HCT116 (cell line): Measurements from ENCODE around the gene MOG. TPM values are rescaled to one million over a fixed set of nuclear protein-coding genes. Genes with fewer than 3 reads are reported as not detected.

Source experiments
- ATAC-seq: fragments of 200-7000 bp; cut with Tn5 transposase; 2 replicates; pipeline ENCODE4 v1.9.1; 2020; ENCODE audit warnings: mild to moderate bottlenecking, moderate library complexity
- BruUV-seq: library from RNA; stranded (reverse); fragments of 400-500 nt; replicated peaks from 2 replicates; lab custom pipeline; 2021; lab: Mats Ljungman, UMichigan
- CTCF ChIA-PET: fragments of 300-600 bp; sonication (Branson Sonifier 250); formaldehyde crosslinking; loops from one replicate; lab custom pipeline; 2021; ENCODE audit warnings: antibody characterized with exemption; lab: Charles Lee
- POLR2A ChIA-PET: fragments of 300-600, 350-600 bp; sonication (Branson Sonifier 250); formaldehyde crosslinking; loops from one replicate; lab custom pipeline; 2021; ENCODE audit warnings: antibody characterized with exemption; lab: Charles Lee
- RAD21 ChIA-PET, 2 experiments: fragments of 300-600 bp; sonication (Branson Sonifier 250); formaldehyde crosslinking; loops; one replicate each; lab custom pipeline; 2023; ENCODE audit warnings: low total read pairs in 2 of 2; ENCODE audit not compliant: uncharacterized antibody in 2 of 2, unreplicated experiment in 2 of 2, low non-redundant PET in 1 of 2; lab: Charles Lee
- DNase-seq: peaks from one replicate; pipeline ENCODE4 v3.0.0-alpha.2; 2010; ENCODE audit warnings: low read depth, low spot score
- H2AFZ ChIP-seq: fragments of 200-600 bp; shearing (Covaris generic), sonication (generic); 2 replicates; pipeline ENCODE4 v1.6.1; 2017; ENCODE audit warnings: low read depth, mixed run types, mixed read lengths, antibody characterized with exemption, low read length; ENCODE audit not compliant: poor library complexity, severe bottlenecking
- H3K27ac ChIP-seq: 2 replicates; pipeline ENCODE4 v1.5.1; 2012; ENCODE audit warnings: low read depth, low read length
- H3K27me3 ChIP-seq: fragments of 200-600 bp; sonication (generic); 2 replicates; pipeline ENCODE4 v1.6.1; 2016; ENCODE audit warnings: mixed run types, low read length, mixed read lengths; ENCODE audit not compliant: insufficient read depth
- H3K36me3 ChIP-seq, 2 experiments: fragments of 200-500 bp in 1 of 2; fragments of 200-600 bp in 1 of 2; sonication (Bioruptor generic) in 1 of 2; sonication (generic) in 1 of 2; 2 replicates each; pipeline versions ENCODE4 v1.5.1 to v1.6.1; 2014 to 2016; ENCODE audit warnings: low read length in 2 of 2, inconsistent platforms in 1 of 2, mixed read lengths in 1 of 2, mixed run types in 1 of 2; ENCODE audit not compliant: insufficient read depth in 2 of 2, control insufficient read depth in 1 of 2
- H3K4me1 ChIP-seq, 2 experiments: fragments of 200-600 bp in 1 of 2; sonication (generic) in 1 of 2; 2 replicates each; pipeline versions ENCODE4 v1.5.1 to v1.6.1; 2012 to 2017; ENCODE audit warnings: low read length in 2 of 2, inconsistent platforms in 1 of 2, mild to moderate bottlenecking in 1 of 2, mixed read lengths in 1 of 2, mixed run types in 1 of 2, moderate library complexity in 1 of 2; ENCODE audit not compliant: insufficient read depth in 2 of 2, control insufficient read depth in 1 of 2
- H3K4me2 ChIP-seq: fragments of 200-600 bp; sonication (generic); 2 replicates; pipeline ENCODE4 v1.6.1; 2017; ENCODE audit warnings: mixed run types, low read length, mixed read lengths
- H3K4me3 ChIP-seq, 2 experiments: fragments of 200-600 bp in 1 of 2; sonication (generic) in 1 of 2; replicated peaks in 1 of 2; 2 replicates each; pipeline ENCODE4 v1.5.1; 2011 to 2016; ENCODE audit warnings: low read length in 2 of 2, control low read depth in 1 of 2, low read depth in 1 of 2, mild to moderate bottlenecking in 1 of 2, mixed read lengths in 1 of 2, mixed run types in 1 of 2
- H3K79me2 ChIP-seq: fragments of 200-600 bp; sonication (generic); 2 replicates; pipeline ENCODE4 v1.6.1; 2017; ENCODE audit warnings: mild to moderate bottlenecking, mixed run types, low read length, moderate library complexity, mixed read lengths; ENCODE audit not compliant: insufficient read depth
- H3K9ac ChIP-seq: fragments of 200-600 bp; sonication (generic); 2 replicates; pipeline ENCODE4 v1.6.1; 2016; ENCODE audit warnings: low read length, mixed read lengths
- H3K9me2 ChIP-seq: fragments of 200-600 bp; sonication (generic), shearing (Covaris generic); 2 replicates; pipeline ENCODE4 v1.6.1; 2017; ENCODE audit warnings: mixed run types, mild to moderate bottlenecking, moderate library complexity; ENCODE audit not compliant: insufficient read depth
- H3K9me3 ChIP-seq, 2 experiments: fragments of 200-500 bp in 1 of 2; fragments of 200-600 bp in 1 of 2; sonication (Bioruptor generic) in 1 of 2; sonication (generic) in 1 of 2; 2 replicates each; pipeline ENCODE4 v1.6.1; 2014 to 2017; ENCODE audit warnings: low read length in 2 of 2, mixed read lengths in 2 of 2, inconsistent platforms in 1 of 2, low read depth in 1 of 2, mild to moderate bottlenecking in 1 of 2, mixed run types in 1 of 2, moderate library complexity in 1 of 2; ENCODE audit not compliant: control insufficient read depth in 1 of 2, insufficient read depth in 1 of 2
- H4K20me1 ChIP-seq: fragments of 200-600 bp; sonication (generic), shearing (Covaris generic); 2 replicates; pipeline ENCODE4 v1.6.1; 2017; ENCODE audit warnings: mixed run types, mild to moderate bottlenecking, moderate library complexity; ENCODE audit not compliant: insufficient read depth
- CBX3 ChIP-seq: IDR thresholded peaks from 2 replicates; pipeline ENCODE4 v1.6.1; 2012; ENCODE audit warnings: low read depth
- CEBPB ChIP-seq: IDR thresholded peaks from 2 replicates; pipeline ENCODE4 v1.6.1; 2012; ENCODE audit warnings: low read depth
- CTCF ChIP-seq, 3 experiments: fragments of 200-600 bp in 1 of 3; sonication (generic) in 1 of 3; IDR thresholded peaks in 2 of 3; conservative IDR thresholded peaks in 1 of 3; 2 replicates each; pipeline ENCODE4 v1.5.1; 2012 to 2017; ENCODE audit warnings: low read depth in 2 of 3, low read length in 2 of 3, antibody characterized with exemption in 1 of 3, borderline replicate concordance in 1 of 3, control low read depth in 1 of 3, mild to moderate bottlenecking in 1 of 3, mixed read lengths in 1 of 3, mixed run types in 1 of 3, moderate library complexity in 1 of 3; ENCODE audit not compliant: insufficient read depth in 1 of 3
- ELF1 ChIP-seq: IDR thresholded peaks from 2 replicates; pipeline ENCODE4 v1.6.1; 2012; ENCODE audit warnings: low read depth, borderline replicate concordance
- EZH2phosphoT487 ChIP-seq: fragments of 200-600 bp; IDR thresholded peaks from 2 replicates; pipeline ENCODE4 v1.6.1; 2018; ENCODE audit warnings: antibody characterized with exemption, borderline replicate concordance
- POLR2AphosphoS5 ChIP-seq: IDR thresholded peaks from 2 replicates; pipeline ENCODE4 v1.6.1; 2011; ENCODE audit warnings: mild to moderate bottlenecking, low read depth, low read length, moderate library complexity
- RAD21 ChIP-seq: IDR thresholded peaks from 2 replicates; pipeline ENCODE4 v1.6.1; 2012; ENCODE audit warnings: low read depth, mild to moderate bottlenecking
- SRF ChIP-seq: IDR thresholded peaks from 2 replicates; pipeline ENCODE4 v1.6.1; 2012; ENCODE audit warnings: low read depth
- YY1 ChIP-seq: IDR thresholded peaks from 2 replicates; pipeline ENCODE4 v1.6.1; 2011; ENCODE audit warnings: low read length, low read depth, moderate library complexity, mild to moderate bottlenecking; ENCODE audit not compliant: insufficient replicate concordance; ENCODE audit errors: extremely low read depth
- ZFX ChIP-seq: fragments of 450-650 bp; IDR thresholded peaks from 2 replicates; pipeline ENCODE4 v1.6.1; 2017
- intact Hi-C: fragments of 100-400 bp; cut with micrococcal nuclease; formaldehyde crosslinking; loops from 2 replicates; pipeline ENCODE4 v1.10.0; 2022
- total RNA-seq: library from RNA; stranded (reverse); gene quantifications from one replicate; pipeline ENCODE4 v1.2.1, GENCODE V29; 2021; ENCODE audit not compliant: unreplicated experiment
- TF ChIP-seq, protein P1 (sequence below): IDR thresholded peaks from 2 replicates; pipeline ENCODE4 v1.6.1; 2012

MOG gene
- total RNA-seq, 1 experiment from 2014 or later: not detected

GRCh38 chr6:29653452-29654038 is 3.3 kb upstream of the MOG start:
- peak; percentile 17; the same call in 1 of the 2 replicates for ATAC-seq
- CTCF ChIA-PET: interaction anchor here (0.8 to 3.5 kb wide), 36 partner anchors 9 to 449 kb away, joined by 3 to 70 read pairs (median 5); partner anchors contain the start of genes GABBR1 and OR12D3
- H3K79me2 ChIP-seq: no peaks in the 10 kb centered on the region
- TF ChIP-seq ZFX (no peak), RAD21 (peak; percentile 57), CTCF (IDR thresholded peaks at IDR 0.05 in 2 of 3, conservative IDR thresholded peaks at IDR 0.05 in 1 of 3; ENCODE audit: borderline replicate concordance in 1 of 3, insufficient read depth in 1 of 3, low read depth in 2 of 3, low read length in 2 of 3) (peak; percentile 59 to 69 (median 63); a peak in 5 of 6 replicates), YY1 (peak; percentile 33)
- TF ChIP-seq, all 23 proteins: peak for 3
- peak; percentile 74 for DNase-seq
- ChIA-PET RAD21 (no interaction called here), POLR2A (interaction anchor here (0.6 to 1.9 kb wide), 4 partner anchors 10 to 19 kb away, joined by 3 to 5 read pairs (median 4); no protein-coding TSS in a partner anchor)
- Histone ChIP-seq H3K9me3 (no peaks in the 10 kb centered on the region), H3K9me2 (no peaks in the 10 kb centered on the region), H3K4me2 (peak overlapping the region; percentile 28; the same call in 1 of the 2 replicates), H3K27me3 (no peaks in the 10 kb centered on the region), H3K9ac (no peak overlapping the region), H3K36me3 (no peaks in the 10 kb centered on the region), H3K4me3 (no peak overlapping the region), H3K4me1 (peaks cover 6 to 15% of the 10 kb centered on the region in 2 experiments; a peak in 3 of 4 replicates), H3K27ac (no peak overlapping the region), H2AFZ (peak overlapping the region; percentile 97), H4K20me1 (no peaks in the 10 kb centered on the region)
- BruUV-seq: no TSS peak
- intact Hi-C loops: loop anchor here (5.0 kb wide), 1 partner anchor 276 kb away; the partner anchor contains the start of gene OR12D3

GRCh38 chr6:29655658-29656057 is 1.2 kb upstream of the MOG start:
- RAD21 ChIA-PET: no interaction called here
- no TSS peak for BruUV-seq
- H4K20me1 ChIP-seq: no peaks in the 10 kb centered on the region
- TF ChIP-seq RAD21 (no peak), CEBPB (no peak), CBX3 (no peak), EZH2phosphoT487 (no peak), POLR2AphosphoS5 (no peak), ELF1 (no peak), SRF (no peak), CTCF (IDR thresholded peaks at IDR 0.05 in 2 of 3, conservative IDR thresholded peaks at IDR 0.05 in 1 of 3; ENCODE audit: borderline replicate concordance in 1 of 3, insufficient read depth in 1 of 3, low read depth in 2 of 3, low read length in 2 of 3) (no peak)
- TF ChIP-seq, protein P1, sequence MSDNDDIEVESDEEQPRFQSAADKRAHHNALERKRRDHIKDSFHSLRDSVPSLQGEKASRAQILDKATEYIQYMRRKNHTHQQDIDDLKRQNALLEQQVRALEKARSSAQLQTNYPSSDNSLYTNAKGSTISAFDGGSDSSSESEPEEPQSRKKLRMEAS: no peak

More at GRCh38 chr6:29655658-29656057, 1.2 kb upstream of the MOG start:
- DNase-seq (no peak), ATAC-seq (no peak)
- no peaks in the 10 kb centered on the region for H3K79me2 ChIP-seq
- H3K9me2 ChIP-seq: no peaks in the 10 kb centered on the region
- no peaks in the 10 kb centered on the region for H3K27me3 ChIP-seq
- no peaks in the 10 kb centered on the region for H3K4me1 ChIP-seq
- intact Hi-C loops: no loop called here
- H3K36me3 ChIP-seq: no peaks in the 10 kb centered on the region
- no peaks in the 10 kb centered on the region for H3K9me3 ChIP-seq
- H3K27ac ChIP-seq: no peak overlapping the region
- no peak overlapping the region for H2AFZ ChIP-seq
- no peak overlapping the region for H3K4me3 ChIP-seq
- H3K4me2 ChIP-seq: no peak overlapping the region
- POLR2A ChIA-PET: no interaction called here
- H3K9ac ChIP-seq: no peak overlapping the region
- CTCF ChIA-PET: interaction anchor here (3.2 kb wide), 1 partner anchor 9 kb away, joined by 70 read pairs; no protein-coding TSS in a partner anchor
